A673 (cell line): Measurements from ENCODE around the gene LTO1. TPM values are rescaled to one million over a fixed set of nuclear protein-coding genes. Genes with fewer than 3 reads are reported as not detected.

Source experiments
- BruUV-seq: library from RNA; stranded (reverse); fragments of 400-500 nt; replicated peaks from 2 replicates; lab custom pipeline; 2021; lab: Mats Ljungman, UMichigan
- CTCF ChIA-PET: fragments of 300-600 bp; sonication (Branson Sonifier 250); formaldehyde crosslinking; loops from one replicate; lab custom pipeline; 2022; ENCODE audit warnings: antibody characterized with exemption; lab: Charles Lee
- POLR2A ChIA-PET: fragments of 300-600 bp; sonication (Branson Sonifier 250); formaldehyde crosslinking; loops from one replicate; lab custom pipeline; 2022; ENCODE audit warnings: antibody characterized with exemption; ENCODE audit not compliant: low non-redundant PET; lab: Charles Lee
- DNase-seq: peaks from one replicate; pipeline ENCODE4 v3.0.0-alpha.2; 2015; ENCODE audit warnings: low spot score
- H3K27ac ChIP-seq: fragments of 200-600 bp; sonication (generic); 2 replicates; pipeline ENCODE4 v1.5.1; 2016; ENCODE audit warnings: mixed run types, low read depth, mild to moderate bottlenecking, mixed read lengths, antibody characterized with exemption, low read length; ENCODE audit not compliant: poor library complexity, severe bottlenecking
- H3K27me3 ChIP-seq: fragments of 200-600 bp; sonication (generic); replicated peaks from 2 replicates; pipeline ENCODE4 v1.6.1; 2017; ENCODE audit warnings: mixed run types, low read depth, mild to moderate bottlenecking, mixed read lengths, antibody characterized with exemption, low read length; ENCODE audit not compliant: insufficient read depth, poor library complexity
- H3K36me3 ChIP-seq: fragments of 200-600 bp; sonication (generic); 2 replicates; pipeline ENCODE4 v1.6.1; 2016; ENCODE audit warnings: mixed run types, mild to moderate bottlenecking, mixed read lengths, antibody characterized with exemption, low read length; ENCODE audit not compliant: insufficient read depth, poor library complexity, severe bottlenecking
- H3K4me1 ChIP-seq: fragments of 200-600 bp; sonication (generic); 2 replicates; pipeline ENCODE4 v1.6.1; 2017; ENCODE audit warnings: mixed run types, mild to moderate bottlenecking, mixed read lengths, antibody characterized with exemption, low read length; ENCODE audit not compliant: insufficient read depth, poor library complexity, severe bottlenecking
- H3K4me3 ChIP-seq: fragments of 200-600 bp; sonication (generic); 2 replicates; pipeline ENCODE4 v1.5.1; 2016; ENCODE audit warnings: low read depth, mixed run types, mild to moderate bottlenecking, mixed read lengths, low read length; ENCODE audit not compliant: poor library complexity, severe bottlenecking
- H3K9me3 ChIP-seq: fragments of 200-600 bp; sonication (generic); 2 replicates; pipeline ENCODE4 v1.6.1; 2016; ENCODE audit warnings: mixed run types, low read depth, mild to moderate bottlenecking, mixed read lengths, antibody characterized with exemption, low read length; ENCODE audit not compliant: poor library complexity, severe bottlenecking
- CTCF ChIP-seq: fragments of 300-800, 200-600 bp; sonication (generic); conservative IDR thresholded peaks from 2 replicates; pipeline ENCODE4 v1.5.1; 2017; ENCODE audit warnings: low read depth, mild to moderate bottlenecking, antibody characterized with exemption, low read length, moderate library complexity, mixed read lengths
- EZH2 ChIP-seq: fragments of 200-600 bp; sonication (generic); IDR thresholded peaks from 2 replicates; pipeline ENCODE4 v1.6.1; 2017; ENCODE audit warnings: borderline replicate concordance, low read depth, mild to moderate bottlenecking, mixed read lengths, antibody characterized with exemption, low read length; ENCODE audit not compliant: poor library complexity, severe bottlenecking
- intact Hi-C: fragments of 100-400 bp; cut with micrococcal nuclease; formaldehyde crosslinking; loops from one replicate; pipeline ENCODE4 v1.10.0; 2022; ENCODE audit not compliant: unreplicated experiment
- total RNA-seq: library from RNA; stranded (reverse); gene quantifications from 2 replicates; pipeline ENCODE4 v1.2.3, GENCODE V29; 2021

LTO1 gene
- total RNA-seq, 1 experiment from 2014 or later: 56.0 TPM

GRCh38 chr11:69647761-69648497 is 27.2 kb downstream of the LTO1 start:
- Histone ChIP-seq H3K9me3 (no peaks in the 10 kb centered on the region), H3K4me1 (peaks cover 78% of the 10 kb centered on the region), H3K27me3 (no peaks in the 10 kb centered on the region), H3K27ac (peak overlapping the region; percentile 99), H3K36me3 (peaks cover 100% of the 10 kb centered on the region), H3K4me3 (peak overlapping the region; percentile 86)
- CTCF ChIA-PET: no interaction called here
- no peak for TF ChIP-seq CTCF
- TF ChIP-seq EZH2: no peak
- BruUV-seq: no TSS peak
- peak; percentile 77 for DNase-seq
- POLR2A ChIA-PET: no interaction called here
- intact Hi-C loops: no loop called here

DNA sequence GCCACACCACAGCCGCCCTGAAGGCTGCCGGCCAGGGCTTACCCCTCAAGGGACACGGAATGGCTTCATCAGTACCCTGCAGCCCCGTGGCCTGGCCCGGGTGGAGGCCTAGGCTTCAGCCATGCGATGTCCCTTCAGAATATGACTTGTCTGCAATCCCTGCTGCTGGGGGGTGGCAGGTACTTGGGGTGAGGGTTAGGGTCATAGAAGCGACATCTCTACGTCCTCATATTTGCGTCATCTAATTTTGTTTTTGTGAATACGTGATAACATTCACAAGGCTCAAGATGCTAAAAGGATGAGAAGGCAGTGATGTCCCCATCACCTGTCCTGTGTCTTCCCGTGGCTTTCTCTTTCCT is 27.8 kb downstream of the LTO1 start:
- H3K9me3 ChIP-seq: no peaks in the 10 kb centered on the region
- POLR2A ChIA-PET: no interaction called here
- H3K4me3 ChIP-seq: peak overlapping the region; percentile 86
- H3K27ac ChIP-seq: peak overlapping the region; percentile 99
- intact Hi-C loops: no loop called here
- CTCF ChIA-PET: no interaction called here
- no peak for TF ChIP-seq CTCF
- no TSS peak for BruUV-seq
- H3K4me1 ChIP-seq: peaks cover 72% of the 10 kb centered on the region
- peak; percentile 74 for DNase-seq
- H3K27me3 ChIP-seq: no peaks in the 10 kb centered on the region
- peaks cover 100% of the 10 kb centered on the region for H3K36me3 ChIP-seq

DNA sequence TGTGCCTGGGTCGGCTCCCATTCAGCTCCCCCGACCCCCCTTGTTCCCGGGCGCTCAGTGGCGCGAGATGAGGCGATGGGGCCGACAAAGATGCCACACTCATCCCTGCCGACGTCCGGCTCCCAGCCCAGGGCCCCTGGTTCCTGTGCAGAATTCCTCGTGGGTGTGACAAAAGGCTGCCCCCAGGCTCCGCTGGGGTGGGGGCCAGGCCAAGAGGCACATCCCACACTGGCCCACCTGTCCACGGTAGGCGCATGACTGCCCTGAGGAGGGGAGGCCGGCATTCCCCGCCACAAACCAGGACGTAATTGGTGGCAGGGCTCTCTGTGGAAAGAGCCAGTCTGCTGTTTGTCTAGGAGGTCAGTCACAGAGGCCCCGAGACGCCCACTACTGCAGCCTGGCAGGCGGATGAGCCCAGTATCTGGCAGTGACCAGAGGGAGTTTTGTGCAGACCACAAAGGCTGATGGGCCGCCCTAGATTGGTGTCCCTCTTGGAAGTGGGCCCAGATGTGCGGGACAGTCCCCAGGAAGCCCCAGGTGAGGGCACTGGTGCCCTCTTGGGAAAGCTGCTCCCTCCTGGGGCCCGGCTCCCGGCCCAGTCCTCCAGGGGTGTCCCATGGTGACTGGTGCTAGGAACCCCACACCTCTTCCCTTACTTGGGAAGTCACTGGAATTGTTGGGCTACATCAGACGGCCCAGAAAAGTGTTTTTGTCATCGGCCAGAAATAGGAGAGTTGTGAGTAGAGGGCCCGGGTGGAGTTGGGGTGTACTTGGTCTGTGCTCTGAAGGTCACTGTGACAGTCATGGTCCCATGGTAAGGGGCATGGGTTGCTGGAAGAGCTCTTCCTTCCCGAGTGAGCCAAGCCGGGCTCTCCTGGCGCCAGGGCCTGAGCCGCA is 28.4 kb downstream of the LTO1 start:
- ChIA-PET POLR2A (interaction anchor here (0.6 kb wide), 1 partner anchor 10 kb away, joined by 3 read pairs; no protein-coding TSS in a partner anchor), CTCF (no interaction called here)
- Histone ChIP-seq H3K36me3 (peaks cover 97% of the 10 kb centered on the region), H3K4me1 (peaks cover 66% of the 10 kb centered on the region), H3K27me3 (no peaks in the 10 kb centered on the region), H3K27ac (peak overlapping the region; percentile 99), H3K4me3 (peak overlapping the region; percentile 86), H3K9me3 (no peaks in the 10 kb centered on the region)
- peak; percentile 82 for DNase-seq
- no TSS peak for BruUV-seq
- intact Hi-C loops: no loop called here
- no peak for TF ChIP-seq CTCF
- TF ChIP-seq EZH2: no peak
